Measurements from ENCODE around the gene ONECUT3. TPM values are rescaled to one million over a fixed set of nuclear protein-coding genes. Genes with fewer than 3 reads are reported as not detected.
"Not testable (repeated sequence)": the region's sequence is repeated elsewhere in the genome, so short reads cannot be mapped to it uniquely, and the experiment has no call there.

Gene ONECUT3
- total RNA-seq, 2 donors from 2014 or later: 0.05 TPM; not detected in 1

DNA sequence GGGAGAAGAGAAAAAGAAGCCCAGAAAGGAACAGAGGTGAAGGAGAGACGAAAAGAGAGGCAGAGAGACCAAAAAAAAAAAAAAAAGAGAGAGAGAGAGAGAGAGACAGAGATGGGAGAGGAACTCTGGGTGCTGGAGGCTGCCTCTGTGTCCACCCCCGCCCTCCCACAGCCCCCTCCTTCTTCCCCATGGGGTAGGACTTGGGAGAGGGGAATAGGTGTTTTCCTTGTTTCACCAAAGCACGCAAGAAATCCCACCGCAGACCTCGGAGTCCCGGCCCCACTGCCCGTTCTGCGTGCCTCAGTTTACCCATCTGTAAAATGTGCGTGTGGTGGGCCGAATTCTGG is 4.9 kb downstream of the ONECUT3 start:
- TF ChIP-seq, protein P1, sequence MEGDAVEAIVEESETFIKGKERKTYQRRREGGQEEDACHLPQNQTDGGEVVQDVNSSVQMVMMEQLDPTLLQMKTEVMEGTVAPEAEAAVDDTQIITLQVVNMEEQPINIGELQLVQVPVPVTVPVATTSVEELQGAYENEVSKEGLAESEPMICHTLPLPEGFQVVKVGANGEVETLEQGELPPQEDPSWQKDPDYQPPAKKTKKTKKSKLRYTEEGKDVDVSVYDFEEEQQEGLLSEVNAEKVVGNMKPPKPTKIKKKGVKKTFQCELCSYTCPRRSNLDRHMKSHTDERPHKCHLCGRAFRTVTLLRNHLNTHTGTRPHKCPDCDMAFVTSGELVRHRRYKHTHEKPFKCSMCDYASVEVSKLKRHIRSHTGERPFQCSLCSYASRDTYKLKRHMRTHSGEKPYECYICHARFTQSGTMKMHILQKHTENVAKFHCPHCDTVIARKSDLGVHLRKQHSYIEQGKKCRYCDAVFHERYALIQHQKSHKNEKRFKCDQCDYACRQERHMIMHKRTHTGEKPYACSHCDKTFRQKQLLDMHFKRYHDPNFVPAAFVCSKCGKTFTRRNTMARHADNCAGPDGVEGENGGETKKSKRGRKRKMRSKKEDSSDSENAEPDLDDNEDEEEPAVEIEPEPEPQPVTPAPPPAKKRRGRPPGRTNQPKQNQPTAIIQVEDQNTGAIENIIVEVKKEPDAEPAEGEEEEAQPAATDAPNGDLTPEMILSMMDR (IDR thresholded peaks at IDR 0.05): no peak
- peaks cover 81% of the 10 kb centered on the region for H3K27me3 ChIP-seq
- H3K4me3 ChIP-seq: no peak overlapping the region
- DNase-seq: no peak
- H3K9me3 ChIP-seq: no peaks in the 10 kb centered on the region
- no peaks in the 10 kb centered on the region for H3K36me3 ChIP-seq
- no peaks in the 10 kb centered on the region for H3K4me1 ChIP-seq
- no peak overlapping the region for H3K27ac ChIP-seq
- no peak overlapping the region for H3K9ac ChIP-seq (ENCODE audit: low read depth in 2 of 2, low read length in 2 of 2)
- intact Hi-C loops (cut with DNase I): no loop called here

DNA sequence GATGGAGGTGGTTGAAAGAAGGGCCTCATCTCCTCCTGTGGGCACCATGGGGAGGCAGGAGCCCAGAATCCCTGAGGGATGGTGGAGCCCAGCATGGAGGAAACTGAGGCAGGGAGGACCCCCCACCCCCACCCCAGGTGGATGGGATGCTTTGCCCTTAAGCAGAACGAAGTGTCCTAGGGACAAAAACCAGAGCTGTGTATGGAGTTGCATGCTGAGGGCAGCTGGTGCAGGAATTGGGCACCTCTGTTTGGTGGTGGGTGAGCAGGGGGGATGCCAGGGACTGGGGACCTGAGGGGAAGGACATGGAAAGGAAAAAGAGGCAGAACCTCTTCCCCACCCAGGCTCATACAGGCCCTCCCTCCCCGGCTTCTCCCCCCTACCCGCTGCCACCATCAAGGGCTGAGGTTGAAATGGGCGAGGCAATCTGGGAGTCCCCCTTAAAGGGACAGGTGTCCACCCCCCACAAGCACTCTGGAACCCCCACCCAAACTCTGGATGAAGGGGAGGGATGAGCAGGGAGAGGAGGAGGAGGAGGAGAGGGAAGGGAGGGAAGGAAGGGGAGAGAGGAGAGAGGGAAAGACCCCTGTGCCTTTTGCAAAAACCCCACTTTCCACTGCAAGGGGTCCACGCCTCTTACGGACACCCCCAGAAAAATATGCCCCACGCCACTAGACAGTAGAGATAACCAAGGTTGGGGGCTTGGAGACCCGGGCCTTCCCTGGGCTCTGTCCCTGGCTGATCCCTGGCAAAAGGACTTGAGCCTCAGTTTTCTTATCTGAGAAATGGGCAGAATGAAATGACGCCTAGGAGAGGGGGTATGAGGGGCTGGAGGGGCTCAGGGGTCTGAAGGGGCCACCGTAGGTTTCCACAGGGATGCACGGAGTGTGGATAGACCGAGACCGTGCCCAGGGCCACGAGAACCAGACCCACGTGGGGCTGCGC is 5.9 kb downstream of the ONECUT3 start:
- Histone ChIP-seq H3K36me3 (no peaks in the 10 kb centered on the region), H3K9me3 (no peaks in the 10 kb centered on the region), H3K4me1 (no peaks in the 10 kb centered on the region), H3K27ac (no peak overlapping the region), H3K27me3 (peaks cover 88% of the 10 kb centered on the region), H3K9ac (ENCODE audit: low read depth in 2 of 2, low read length in 2 of 2) (no peak overlapping the region), H3K4me3 (no peak overlapping the region)
- no peak for DNase-seq
- intact Hi-C loops (cut with DNase I): no loop called here
- TF ChIP-seq, protein P1 (IDR thresholded peaks at IDR 0.05): no peak

DNA sequence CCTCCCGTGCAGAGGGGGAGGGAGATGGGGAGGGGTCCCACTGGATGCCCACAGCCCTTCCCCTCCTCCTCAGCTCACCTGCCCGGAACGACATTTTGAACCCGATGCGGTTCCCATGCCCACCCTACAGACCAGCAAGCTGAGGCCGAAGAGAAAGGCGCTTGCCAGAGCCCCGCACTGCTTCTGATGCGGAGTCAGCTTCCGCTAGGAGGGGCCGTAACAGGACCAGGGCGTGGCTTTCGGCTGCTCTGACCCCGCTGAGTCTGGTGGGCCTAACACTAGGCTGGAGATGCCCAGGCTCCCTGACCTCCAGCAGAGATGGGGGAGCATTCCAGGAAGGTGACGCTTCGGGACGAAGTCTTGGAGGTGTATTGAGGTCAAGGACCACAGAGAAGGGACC is 6.7 kb downstream of the ONECUT3 start:
- TF ChIP-seq, protein P1 (IDR thresholded peaks at IDR 0.05): no peak
- Histone ChIP-seq H3K27ac (no peak overlapping the region), H3K27me3 (peaks cover 89% of the 10 kb centered on the region), H3K9ac (ENCODE audit: low read depth in 2 of 2, low read length in 2 of 2) (no peak overlapping the region), H3K4me1 (no peaks in the 10 kb centered on the region), H3K36me3 (no peaks in the 10 kb centered on the region), H3K9me3 (no peaks in the 10 kb centered on the region), H3K4me3 (no peak overlapping the region)
- DNase-seq: no peak
- intact Hi-C loops (cut with DNase I): no loop called here

DNA sequence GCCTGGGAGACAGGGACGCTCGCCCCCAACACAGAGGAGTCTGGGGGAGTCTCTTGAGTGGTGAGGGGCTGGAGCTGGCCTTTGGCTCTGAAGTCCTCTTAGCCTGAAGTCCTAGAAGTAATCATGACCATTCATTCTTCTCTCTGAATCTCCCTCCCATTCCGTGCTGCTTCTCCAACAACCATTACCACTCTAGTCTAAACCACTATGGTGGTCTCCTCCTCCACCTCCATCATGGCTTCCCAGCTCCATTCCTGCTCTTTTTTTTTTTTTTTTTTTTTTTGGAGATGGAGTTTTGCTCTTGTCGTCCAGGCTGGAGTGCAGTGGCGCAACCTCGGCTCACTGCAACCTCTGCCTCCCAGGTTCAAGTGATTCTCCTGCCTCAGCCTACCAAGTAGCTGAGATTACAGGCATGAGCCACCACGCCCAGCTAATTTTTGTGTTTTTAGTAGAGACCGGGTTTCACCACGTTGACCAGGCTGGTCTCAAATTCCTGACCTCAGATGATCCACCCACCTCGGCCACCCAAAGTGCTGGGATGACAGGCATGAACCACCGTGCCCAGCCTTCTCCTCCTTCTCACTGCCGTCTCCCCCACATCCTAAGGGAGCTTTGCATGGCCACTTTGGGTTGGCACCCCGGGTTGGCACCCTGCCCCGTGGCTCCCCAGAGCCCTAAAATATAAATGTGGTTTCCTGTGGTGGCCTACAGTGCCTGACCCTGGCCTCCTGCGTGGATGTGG is 7.7 kb downstream of the ONECUT3 start:
- H3K4me3 ChIP-seq; DNase-seq; intact Hi-C loops (cut with DNase I); H3K9me3 ChIP-seq; H3K27ac ChIP-seq; H3K9ac ChIP-seq (ENCODE audit: low read depth in 2 of 2, low read length in 2 of 2); H3K36me3 ChIP-seq; H3K4me1 ChIP-seq: not testable (repeated sequence)
- H3K27me3 ChIP-seq: peaks cover 89% of the 10 kb centered on the region

DNA sequence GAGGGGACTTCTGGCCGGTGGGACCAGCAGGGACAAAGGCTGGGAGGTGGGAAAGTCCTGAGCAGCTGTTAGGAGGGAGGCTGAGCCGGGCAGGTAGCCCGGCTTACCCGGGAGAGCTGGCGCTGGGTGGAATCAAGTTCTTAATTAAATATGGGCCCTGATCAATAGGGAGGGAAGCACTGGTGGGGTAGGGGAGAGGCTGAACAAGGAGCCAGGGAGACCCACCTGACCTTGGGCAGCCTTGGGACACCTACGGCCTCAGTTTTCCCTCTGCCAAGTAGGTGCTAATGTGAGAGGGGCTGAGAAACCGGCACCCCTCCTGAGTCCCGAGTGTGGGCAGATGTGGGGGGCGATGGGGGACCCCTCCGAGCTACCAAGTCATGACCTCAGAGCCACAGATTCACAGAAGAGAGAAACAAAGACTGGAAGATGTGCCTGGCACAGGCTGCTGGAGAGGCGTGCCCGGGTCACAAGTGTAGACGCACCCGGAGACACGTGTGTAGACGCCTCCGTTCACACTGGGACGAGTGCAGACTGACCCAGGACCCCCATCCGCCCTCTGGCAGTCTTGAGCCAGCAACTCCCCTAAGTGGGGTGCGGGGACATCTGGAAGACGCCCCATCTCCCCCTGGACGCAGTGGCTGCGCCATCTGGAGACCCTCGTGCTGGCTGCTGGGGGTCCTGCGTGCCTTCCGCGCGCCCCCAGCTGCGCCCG is 8.4 kb downstream of the ONECUT3 start:
- no peaks in the 10 kb centered on the region for H3K9me3 ChIP-seq
- TF ChIP-seq, protein P1 (IDR thresholded peaks at IDR 0.05): no peak
- H3K27me3 ChIP-seq: peaks cover 88% of the 10 kb centered on the region

More for the DNA sequence above, 8.4 kb downstream of the ONECUT3 start:
- Histone ChIP-seq H3K9ac (ENCODE audit: low read depth in 2 of 2, low read length in 2 of 2) (no peak overlapping the region), H3K36me3 (no peaks in the 10 kb centered on the region), H3K27ac (no peak overlapping the region), H3K4me3 (no peak overlapping the region), H3K4me1 (no peaks in the 10 kb centered on the region)
- intact Hi-C loops (cut with DNase I): no loop called here
- no peak for DNase-seq
